Liver (tissue), 9 donors: ENCODE results near the gene ELF2. TPM values are rescaled to one million over a fixed set of nuclear protein-coding genes. Genes with fewer than 3 reads are reported as not detected.

Experiments used
- DNase-seq: peaks from one replicate; pipeline ENCODE4 v3.0.0-alpha.2; 2017; ENCODE audit warnings: low spot score
- H3K27ac ChIP-seq, 2 donors: one replicate each; pipeline ENCODE4 v1.7.0; 2013; ENCODE audit warnings: inconsistent platforms in 2 of 2, low read length in 2 of 2, control low read depth in 1 of 2, low read depth in 1 of 2, mild to moderate bottlenecking in 1 of 2
- H3K27me3 ChIP-seq, 4 donors: one replicate each; pipeline versions ENCODE4 v1.6.1 to v1.7.0; 2013; ENCODE audit warnings: low read length in 3 of 4, inconsistent platforms in 1 of 4, mild to moderate bottlenecking in 1 of 4, moderate library complexity in 1 of 4; ENCODE audit not compliant: control insufficient read depth in 4 of 4, insufficient read depth in 4 of 4
- H3K36me3 ChIP-seq, 4 donors: one replicate each; pipeline versions ENCODE4 v1.6.1 to v1.7.0; 2013; ENCODE audit warnings: low read length in 3 of 4, mild to moderate bottlenecking in 3 of 4, low read depth in 1 of 4, moderate library complexity in 1 of 4; ENCODE audit not compliant: control insufficient read depth in 4 of 4, insufficient read depth in 3 of 4
- H3K4me1 ChIP-seq, 4 donors: one replicate each; pipeline versions ENCODE4 v1.6.1 to v1.7.0; 2013; ENCODE audit warnings: low read length in 3 of 4, mild to moderate bottlenecking in 3 of 4, moderate library complexity in 1 of 4; ENCODE audit not compliant: control insufficient read depth in 4 of 4, insufficient read depth in 4 of 4
- H3K4me3 ChIP-seq, 3 donors: one replicate each; pipeline versions ENCODE4 v1.6.1 to v1.7.0; 2013; ENCODE audit warnings: low read length in 3 of 3, control low read depth in 1 of 3, low read depth in 1 of 3, mild to moderate bottlenecking in 1 of 3
- H3K9ac ChIP-seq, 2 donors: one replicate each; pipeline ENCODE4 v1.7.0; 2013; ENCODE audit warnings: low read length in 2 of 2, mild to moderate bottlenecking in 2 of 2, moderate library complexity in 2 of 2, control low read depth in 1 of 2, low read depth in 1 of 2
- H3K9me3 ChIP-seq, 4 donors: one replicate each; pipeline versions ENCODE4 v1.6.1 to v1.7.0; 2013; ENCODE audit warnings: low read length in 3 of 4; ENCODE audit not compliant: control insufficient read depth in 4 of 4
- ATF3 ChIP-seq: IDR thresholded peaks from 2 replicates; pipeline ENCODE4 v1.6.1; 2016; ENCODE audit warnings: antibody characterized with exemption
- EGR1 ChIP-seq, 2 donors: IDR thresholded peaks; 2 replicates each; pipeline ENCODE4 v1.6.1; 2016 to 2018; ENCODE audit warnings: antibody characterized with exemption in 2 of 2, low read depth in 2 of 2
- FOXA1 ChIP-seq: IDR thresholded peaks from 2 replicates; pipeline ENCODE4 v1.6.1; 2016; ENCODE audit warnings: antibody characterized with exemption
- FOXA2 ChIP-seq: IDR thresholded peaks from 2 replicates; pipeline ENCODE4 v1.6.1; 2016; ENCODE audit warnings: antibody characterized with exemption
- GABPA ChIP-seq, 2 donors: IDR thresholded peaks in 1 of 2; conservative IDR thresholded peaks in 1 of 2; 2 replicates each; pipeline ENCODE4 v1.6.1; 2016; ENCODE audit warnings: antibody characterized with exemption in 2 of 2, mild to moderate bottlenecking in 1 of 2, moderate library complexity in 1 of 2
- HNF4A ChIP-seq, 2 donors: conservative IDR thresholded peaks; 2 replicates each; pipeline ENCODE4 v1.6.1; 2016; ENCODE audit warnings: antibody characterized with exemption in 2 of 2, mild to moderate bottlenecking in 2 of 2
- HNF4G ChIP-seq: IDR thresholded peaks from 2 replicates; pipeline ENCODE4 v1.6.1; 2016; ENCODE audit warnings: antibody characterized with exemption
- JUND ChIP-seq, 2 donors: IDR thresholded peaks; 2 replicates each; pipeline ENCODE4 v1.6.1; 2016; ENCODE audit warnings: antibody characterized with exemption in 2 of 2
- MAX ChIP-seq: IDR thresholded peaks from 2 replicates; pipeline ENCODE4 v1.6.1; 2016; ENCODE audit warnings: antibody characterized with exemption
- NR2F2 ChIP-seq: IDR thresholded peaks from 2 replicates; pipeline ENCODE4 v1.6.1; 2016; ENCODE audit warnings: antibody characterized with exemption
- RAD21 ChIP-seq, 2 donors: IDR thresholded peaks; 2 replicates each; pipeline ENCODE4 v1.6.1; 2016; ENCODE audit warnings: antibody characterized with exemption in 2 of 2, mild to moderate bottlenecking in 2 of 2
- RXRA ChIP-seq, 2 donors: IDR thresholded peaks; 2 replicates each; pipeline ENCODE4 v1.6.1; 2017 to 2018; ENCODE audit warnings: antibody characterized with exemption in 2 of 2, mild to moderate bottlenecking in 1 of 2
- TAF1 ChIP-seq: conservative IDR thresholded peaks from 2 replicates; pipeline ENCODE4 v1.6.1; 2016; ENCODE audit warnings: antibody characterized with exemption, mild to moderate bottlenecking
- YY1 ChIP-seq: IDR thresholded peaks from 2 replicates; pipeline ENCODE4 v1.6.1; 2016; ENCODE audit warnings: antibody characterized with exemption, mild to moderate bottlenecking
- ZBTB33 ChIP-seq: IDR thresholded peaks from 2 replicates; pipeline ENCODE4 v1.6.1; 2016; ENCODE audit warnings: antibody characterized with exemption
- WGBS: extraction: QIAGEN DNeasy Blood & Tissue Kit; methylation state at CpG from one replicate; pipeline ENCODE4 v1.1.7; 2013; 5-methylcytosine and 5-hydroxymethylcytosine counted together
- polyA plus RNA-seq, 2 donors: library from polyadenylated mRNA; stranded (reverse) in 1 of 2; unstranded in 1 of 2; fragments of 200-250 nt in 1 of 2; fragments of >200 nt in 1 of 2; fragmentation: Nextera tagmentation in 1 of 2; extraction: Ambion mirVana in 1 of 2; gene quantifications; one replicate each; pipeline versions ENCODE4 v1.2.1 to v1.2.3, GENCODE V29; 2013 to 2015
- total RNA-seq, 2 donors: library from RNA; depleted of rRNA; stranded (reverse); fragments of >200 nt; gene quantifications; one replicate each; pipeline ENCODE4 v1.2.3, GENCODE V29; 2014
- TF ChIP-seq, protein P1 (sequence below): IDR thresholded peaks from 2 replicates; pipeline ENCODE4 v1.6.1; 2016; ENCODE audit warnings: antibody characterized with exemption, mild to moderate bottlenecking
- TF ChIP-seq, protein P2 (sequence below): fragments of 150-350 bp; IDR thresholded peaks from 2 replicates; pipeline ENCODE4 v1.5.1; 2017; ENCODE audit warnings: improper control_type of control experiment, low read depth, low read length; ENCODE audit not compliant: missing input control
- donor health status: healthy.
- donor health status: healthy.
- donor health status: healthy.
- donor health status: healthy.
- donor health status: healthy.

Gene ELF2
- total and polyA plus RNA-seq, 4 donors: 8.1 to 35.3 (median 24.1) TPM

DNA sequence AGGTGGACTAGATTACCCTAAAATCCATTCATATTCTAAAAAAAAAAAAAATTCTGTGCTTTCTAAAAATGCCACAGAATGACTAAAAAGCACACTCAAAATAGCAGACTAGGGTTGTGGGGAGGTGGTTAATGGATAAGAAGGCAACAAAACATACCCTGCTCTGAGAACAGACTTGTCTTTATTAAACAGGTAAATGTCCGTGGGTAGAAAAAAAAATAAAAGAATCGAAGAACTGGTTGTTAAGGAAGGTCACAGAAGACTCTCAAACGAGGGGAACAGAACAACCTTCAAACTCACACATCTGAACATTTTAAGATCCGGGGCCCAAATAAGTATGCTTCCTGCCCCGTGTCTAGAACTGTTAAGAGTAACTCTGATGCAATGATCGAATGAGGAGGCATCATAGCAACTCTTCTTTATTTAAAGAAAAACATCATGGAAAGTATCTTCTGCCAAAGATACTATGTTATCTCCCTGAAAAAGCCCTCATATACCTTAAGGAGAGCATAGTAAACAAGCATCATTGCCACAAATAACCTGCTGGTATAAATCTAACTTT, 68.4 kb downstream of the ELF2 start:
- WGBS: 92% methylated on average over 6 of the region's 6 CpGs
- no peak overlapping the region for H3K27ac ChIP-seq

More for the DNA sequence above, 68.4 kb downstream of the ELF2 start:
- H3K9me3 ChIP-seq: no peaks in the 10 kb centered on the region
- H3K27me3 ChIP-seq: no peaks in the 10 kb centered on the region
- H3K9ac ChIP-seq: no peak overlapping the region
- TF ChIP-seq ATF3: no peak
- no peak for TF ChIP-seq FOXA2
- no peak for TF ChIP-seq FOXA1
- TF ChIP-seq HNF4G: no peak
- TF ChIP-seq JUND (IDR thresholded peaks at IDR 0.05): no peak
- no peak for TF ChIP-seq YY1
- TF ChIP-seq MAX: no peak
- TF ChIP-seq RAD21 (IDR thresholded peaks at IDR 0.05): no peak
- no peak for TF ChIP-seq EGR1 (IDR thresholded peaks at IDR 0.05; ENCODE audit: low read depth in 2 of 2)
- no peak for TF ChIP-seq RXRA (IDR thresholded peaks at IDR 0.05)
- no peak for TF ChIP-seq NR2F2
- TF ChIP-seq, protein P1, sequence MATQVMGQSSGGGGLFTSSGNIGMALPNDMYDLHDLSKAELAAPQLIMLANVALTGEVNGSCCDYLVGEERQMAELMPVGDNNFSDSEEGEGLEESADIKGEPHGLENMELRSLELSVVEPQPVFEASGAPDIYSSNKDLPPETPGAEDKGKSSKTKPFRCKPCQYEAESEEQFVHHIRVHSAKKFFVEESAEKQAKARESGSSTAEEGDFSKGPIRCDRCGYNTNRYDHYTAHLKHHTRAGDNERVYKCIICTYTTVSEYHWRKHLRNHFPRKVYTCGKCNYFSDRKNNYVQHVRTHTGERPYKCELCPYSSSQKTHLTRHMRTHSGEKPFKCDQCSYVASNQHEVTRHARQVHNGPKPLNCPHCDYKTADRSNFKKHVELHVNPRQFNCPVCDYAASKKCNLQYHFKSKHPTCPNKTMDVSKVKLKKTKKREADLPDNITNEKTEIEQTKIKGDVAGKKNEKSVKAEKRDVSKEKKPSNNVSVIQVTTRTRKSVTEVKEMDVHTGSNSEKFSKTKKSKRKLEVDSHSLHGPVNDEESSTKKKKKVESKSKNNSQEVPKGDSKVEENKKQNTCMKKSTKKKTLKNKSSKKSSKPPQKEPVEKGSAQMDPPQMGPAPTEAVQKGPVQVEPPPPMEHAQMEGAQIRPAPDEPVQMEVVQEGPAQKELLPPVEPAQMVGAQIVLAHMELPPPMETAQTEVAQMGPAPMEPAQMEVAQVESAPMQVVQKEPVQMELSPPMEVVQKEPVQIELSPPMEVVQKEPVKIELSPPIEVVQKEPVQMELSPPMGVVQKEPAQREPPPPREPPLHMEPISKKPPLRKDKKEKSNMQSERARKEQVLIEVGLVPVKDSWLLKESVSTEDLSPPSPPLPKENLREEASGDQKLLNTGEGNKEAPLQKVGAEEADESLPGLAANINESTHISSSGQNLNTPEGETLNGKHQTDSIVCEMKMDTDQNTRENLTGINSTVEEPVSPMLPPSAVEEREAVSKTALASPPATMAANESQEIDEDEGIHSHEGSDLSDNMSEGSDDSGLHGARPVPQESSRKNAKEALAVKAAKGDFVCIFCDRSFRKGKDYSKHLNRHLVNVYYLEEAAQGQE: no peak
- TF ChIP-seq TAF1: no peak
- TF ChIP-seq ZBTB33: no peak
- TF ChIP-seq, protein P2, sequence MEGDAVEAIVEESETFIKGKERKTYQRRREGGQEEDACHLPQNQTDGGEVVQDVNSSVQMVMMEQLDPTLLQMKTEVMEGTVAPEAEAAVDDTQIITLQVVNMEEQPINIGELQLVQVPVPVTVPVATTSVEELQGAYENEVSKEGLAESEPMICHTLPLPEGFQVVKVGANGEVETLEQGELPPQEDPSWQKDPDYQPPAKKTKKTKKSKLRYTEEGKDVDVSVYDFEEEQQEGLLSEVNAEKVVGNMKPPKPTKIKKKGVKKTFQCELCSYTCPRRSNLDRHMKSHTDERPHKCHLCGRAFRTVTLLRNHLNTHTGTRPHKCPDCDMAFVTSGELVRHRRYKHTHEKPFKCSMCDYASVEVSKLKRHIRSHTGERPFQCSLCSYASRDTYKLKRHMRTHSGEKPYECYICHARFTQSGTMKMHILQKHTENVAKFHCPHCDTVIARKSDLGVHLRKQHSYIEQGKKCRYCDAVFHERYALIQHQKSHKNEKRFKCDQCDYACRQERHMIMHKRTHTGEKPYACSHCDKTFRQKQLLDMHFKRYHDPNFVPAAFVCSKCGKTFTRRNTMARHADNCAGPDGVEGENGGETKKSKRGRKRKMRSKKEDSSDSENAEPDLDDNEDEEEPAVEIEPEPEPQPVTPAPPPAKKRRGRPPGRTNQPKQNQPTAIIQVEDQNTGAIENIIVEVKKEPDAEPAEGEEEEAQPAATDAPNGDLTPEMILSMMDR: no peak
- TF ChIP-seq HNF4A (conservative IDR thresholded peaks at IDR 0.05): no peak
- no peak for TF ChIP-seq GABPA (IDR thresholded peaks at IDR 0.05 in 1 of 2, conservative IDR thresholded peaks at IDR 0.05 in 1 of 2)
- peaks cover 0 to 5% (median 2%) of the 10 kb centered on the region in 4 donors for H3K36me3 ChIP-seq
- no peak for DNase-seq
- H3K4me3 ChIP-seq: no peak overlapping the region
- H3K4me1 ChIP-seq: no peaks in the 10 kb centered on the region
